ENCODE results near the gene TCF4. TPM values are rescaled to one million over a fixed set of nuclear protein-coding genes. Genes with fewer than 3 reads are reported as not detected.
A peak's percentile ranks its signal among the peaks of the same experiment; 100 is the strongest.

The TCF4 gene
- total RNA-seq, 1 donor from 2014 or later: 56.8 TPM

GRCh38 chr18:55587418-55588110 lies 428 bp downstream of the TCF4 start:
- no peak for DNase-seq (ENCODE audit: low spot score, unreplicated experiment)
- Mint-ChIP-seq H3K27me3 (no peaks in the 10 kb centered on the region), H3K9me3 (ENCODE audit: low read depth) (no peaks in the 10 kb centered on the region), H3K4me3 (ENCODE audit: low read depth) (peak overlapping the region; percentile 88), H3K4me1 (ENCODE audit: low read depth) (peaks cover 27% of the 10 kb centered on the region), H3K36me3 (ENCODE audit: insufficient read depth) (peaks cover 1% of the 10 kb centered on the region), H3K27ac (peak overlapping the region; percentile 85)
- TF ChIP-seq CTCF (IDR thresholded peaks at IDR 0.05; ENCODE audit: unreplicated experiment): no peak

- no peaks in the 10 kb centered on the region for H3K27me3 Mint-ChIP-seq
- DNase-seq (ENCODE audit: low spot score, unreplicated experiment): no peak
- H3K4me3 Mint-ChIP-seq (ENCODE audit: low read depth): peak overlapping the region; percentile 86
- peak overlapping the region; percentile 34 for H3K27ac Mint-ChIP-seq
- H3K9me3 Mint-ChIP-seq (ENCODE audit: low read depth): no peaks in the 10 kb centered on the region
- peaks cover 1% of the 10 kb centered on the region for H3K36me3 Mint-ChIP-seq (ENCODE audit: insufficient read depth)
- peaks cover 39% of the 10 kb centered on the region for H3K4me1 Mint-ChIP-seq (ENCODE audit: low read depth)
- no peak for TF ChIP-seq CTCF (IDR thresholded peaks at IDR 0.05; ENCODE audit: unreplicated experiment)
These were observed 2.0 kb downstream of the TCF4 start for GRCh38 chr18:55585920-55586561.

- no peak for TF ChIP-seq CTCF (IDR thresholded peaks at IDR 0.05; ENCODE audit: unreplicated experiment)
- Mint-ChIP-seq H3K4me3 (ENCODE audit: low read depth) (peak overlapping the region; percentile 86), H3K27me3 (no peaks in the 10 kb centered on the region), H3K27ac (no peak overlapping the region), H3K4me1 (ENCODE audit: low read depth) (peaks cover 44% of the 10 kb centered on the region), H3K9me3 (ENCODE audit: low read depth) (no peaks in the 10 kb centered on the region), H3K36me3 (ENCODE audit: insufficient read depth) (peaks cover 1% of the 10 kb centered on the region)
- no peak for DNase-seq (ENCODE audit: low spot score, unreplicated experiment)
These were observed 2.7 kb downstream of the TCF4 start for GRCh38 chr18:55585065-55585919.

- H3K4me3 Mint-ChIP-seq (ENCODE audit: low read depth): no peak overlapping the region
- H3K4me1 Mint-ChIP-seq (ENCODE audit: low read depth): peaks cover 48% of the 10 kb centered on the region
- TF ChIP-seq CTCF (IDR thresholded peaks at IDR 0.05; ENCODE audit: unreplicated experiment): no peak
- no peak for DNase-seq (ENCODE audit: low spot score, unreplicated experiment)
- H3K27me3 Mint-ChIP-seq: no peaks in the 10 kb centered on the region
- no peaks in the 10 kb centered on the region for H3K9me3 Mint-ChIP-seq (ENCODE audit: low read depth)
- H3K36me3 Mint-ChIP-seq (ENCODE audit: insufficient read depth): peaks cover 1% of the 10 kb centered on the region
- no peak overlapping the region for H3K27ac Mint-ChIP-seq
These were observed 3.8 kb downstream of the TCF4 start for GRCh38 chr18:55584201-55584600.

GRCh38 chr18:55582325-55582724 lies 5.7 kb downstream of the TCF4 start:
- DNase-seq (ENCODE audit: low spot score, unreplicated experiment): no peak
- Mint-ChIP-seq H3K27ac (peak overlapping the region; percentile 90), H3K4me1 (ENCODE audit: low read depth) (peaks cover 55% of the 10 kb centered on the region), H3K4me3 (ENCODE audit: low read depth) (peak overlapping the region; percentile 2), H3K36me3 (ENCODE audit: insufficient read depth) (peaks cover 1% of the 10 kb centered on the region), H3K27me3 (no peaks in the 10 kb centered on the region), H3K9me3 (ENCODE audit: low read depth) (no peaks in the 10 kb centered on the region)
- TF ChIP-seq CTCF (IDR thresholded peaks at IDR 0.05; ENCODE audit: unreplicated experiment): no peak
